ENCODE data around the gene FAM163B.

GRCh38 chr9:133635098-133635497, 25.9 kb upstream of the FAM163B start:
- TF ChIP-seq, protein P1, sequence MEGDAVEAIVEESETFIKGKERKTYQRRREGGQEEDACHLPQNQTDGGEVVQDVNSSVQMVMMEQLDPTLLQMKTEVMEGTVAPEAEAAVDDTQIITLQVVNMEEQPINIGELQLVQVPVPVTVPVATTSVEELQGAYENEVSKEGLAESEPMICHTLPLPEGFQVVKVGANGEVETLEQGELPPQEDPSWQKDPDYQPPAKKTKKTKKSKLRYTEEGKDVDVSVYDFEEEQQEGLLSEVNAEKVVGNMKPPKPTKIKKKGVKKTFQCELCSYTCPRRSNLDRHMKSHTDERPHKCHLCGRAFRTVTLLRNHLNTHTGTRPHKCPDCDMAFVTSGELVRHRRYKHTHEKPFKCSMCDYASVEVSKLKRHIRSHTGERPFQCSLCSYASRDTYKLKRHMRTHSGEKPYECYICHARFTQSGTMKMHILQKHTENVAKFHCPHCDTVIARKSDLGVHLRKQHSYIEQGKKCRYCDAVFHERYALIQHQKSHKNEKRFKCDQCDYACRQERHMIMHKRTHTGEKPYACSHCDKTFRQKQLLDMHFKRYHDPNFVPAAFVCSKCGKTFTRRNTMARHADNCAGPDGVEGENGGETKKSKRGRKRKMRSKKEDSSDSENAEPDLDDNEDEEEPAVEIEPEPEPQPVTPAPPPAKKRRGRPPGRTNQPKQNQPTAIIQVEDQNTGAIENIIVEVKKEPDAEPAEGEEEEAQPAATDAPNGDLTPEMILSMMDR (tag by site-specific recombination; IDR thresholded peaks at IDR 0.05), result no peak
- TF ChIP-seq, protein P2, sequence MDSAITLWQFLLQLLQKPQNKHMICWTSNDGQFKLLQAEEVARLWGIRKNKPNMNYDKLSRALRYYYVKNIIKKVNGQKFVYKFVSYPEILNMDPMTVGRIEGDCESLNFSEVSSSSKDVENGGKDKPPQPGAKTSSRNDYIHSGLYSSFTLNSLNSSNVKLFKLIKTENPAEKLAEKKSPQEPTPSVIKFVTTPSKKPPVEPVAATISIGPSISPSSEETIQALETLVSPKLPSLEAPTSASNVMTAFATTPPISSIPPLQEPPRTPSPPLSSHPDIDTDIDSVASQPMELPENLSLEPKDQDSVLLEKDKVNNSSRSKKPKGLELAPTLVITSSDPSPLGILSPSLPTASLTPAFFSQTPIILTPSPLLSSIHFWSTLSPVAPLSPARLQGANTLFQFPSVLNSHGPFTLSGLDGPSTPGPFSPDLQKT (IDR thresholded peaks at IDR 0.05; ENCODE audit: borderline replicate concordance, low read depth, low read length), result no peak
